Caco-2 (cell line): ENCODE results near the gene BCAR1. TPM values are rescaled to one million over a fixed set of nuclear protein-coding genes. Genes with fewer than 3 reads are reported as not detected.

ENCODE experiments used
- BruUV-seq: library from RNA; stranded (reverse); fragments of 400-500 nt; replicated peaks from 2 replicates; lab custom pipeline; 2021; lab: Mats Ljungman, UMichigan
- CTCF ChIA-PET: fragments of 300-600 bp; sonication (Branson Sonifier 250); formaldehyde crosslinking; loops from one replicate; lab custom pipeline; 2022; ENCODE audit warnings: antibody characterized with exemption; lab: Charles Lee
- POLR2A ChIA-PET: fragments of 300-600 bp; sonication (Branson Sonifier 250); formaldehyde crosslinking; loops from one replicate; lab custom pipeline; 2022; ENCODE audit warnings: antibody characterized with exemption; lab: Charles Lee
- DNase-seq, 2 experiments: peaks; one replicate each; pipeline versions ENCODE4 v3.0.0 to v3.0.0-alpha.2; 2020 to 2022
- H3K27me3 ChIP-seq: replicated peaks from 2 replicates; pipeline ENCODE4 v1.6.0; 2011; ENCODE audit warnings: low read length; ENCODE audit not compliant: control insufficient read depth, insufficient read depth
- H3K36me3 ChIP-seq: 2 replicates; pipeline ENCODE4 v1.5.1; 2011; ENCODE audit warnings: low read length; ENCODE audit not compliant: control insufficient read depth, insufficient read depth
- H3K4me1 ChIP-seq: fragments of 250-450 bp; sonication (Bioruptor Pico); 2 replicates; pipeline ENCODE4 v1.5.1; 2020; ENCODE audit warnings: mild to moderate bottlenecking
- H3K4me3 ChIP-seq: 2 replicates; pipeline ENCODE4 v1.5.1; 2011; ENCODE audit warnings: low read depth, mild to moderate bottlenecking, control low read depth, low read length
- H3K9me3 ChIP-seq: fragments of 250-450 bp; sonication (Bioruptor Pico); 2 replicates; pipeline ENCODE4 v1.5.1; 2020; ENCODE audit warnings: mild to moderate bottlenecking, moderate library complexity
- H3K27ac Mint-ChIP-seq: one replicate; pipeline ENCODE4 v1.8.0; 2022; ENCODE audit warnings: mixed read lengths; ENCODE audit not compliant: unreplicated experiment
- H3K27me3 Mint-ChIP-seq: one replicate; pipeline ENCODE4 v1.8.0; 2022; ENCODE audit warnings: mixed read lengths; ENCODE audit not compliant: insufficient read depth, unreplicated experiment
- H3K36me3 Mint-ChIP-seq: one replicate; pipeline ENCODE4 v1.8.0; 2022; ENCODE audit warnings: mild to moderate bottlenecking, mixed read lengths; ENCODE audit not compliant: insufficient read depth, unreplicated experiment
- H3K4me1 Mint-ChIP-seq: one replicate; pipeline ENCODE4 v1.8.0; 2022; ENCODE audit warnings: low read depth, mixed read lengths; ENCODE audit not compliant: unreplicated experiment
- H3K4me3 Mint-ChIP-seq: one replicate; pipeline ENCODE4 v1.8.0; 2022; ENCODE audit warnings: mild to moderate bottlenecking, moderate library complexity, mixed read lengths; ENCODE audit not compliant: unreplicated experiment
- H3K9me3 Mint-ChIP-seq: one replicate; pipeline ENCODE4 v1.8.0; 2022; ENCODE audit warnings: mixed read lengths; ENCODE audit not compliant: unreplicated experiment
- CTCF ChIP-seq, 2 experiments: fragments of 200-600 bp in 1 of 2; IDR thresholded peaks; 1 replicate in 1 of 2; 2 replicates in 1 of 2; pipeline versions ENCODE4 v1.5.1 to v1.8.0; 2011 to 2022; ENCODE audit warnings: antibody characterized with exemption in 1 of 2, control low read depth in 1 of 2, inconsistent platforms in 1 of 2, low read depth in 1 of 2, low read length in 1 of 2, mild to moderate bottlenecking in 1 of 2, moderate library complexity in 1 of 2; ENCODE audit not compliant: insufficient read depth in 1 of 2, severe bottlenecking in 1 of 2, unreplicated experiment in 1 of 2
- intact Hi-C: fragments of 100-400 bp; cut with micrococcal nuclease; formaldehyde crosslinking; loops from one replicate; pipeline ENCODE4 v1.10.0; 2022; ENCODE audit not compliant: unreplicated experiment
- total RNA-seq: library from RNA; stranded (reverse); gene quantifications from 2 replicates; pipeline ENCODE4 v1.2.3, GENCODE V29; 2022

Gene BCAR1
- total RNA-seq, 1 experiment from 2014 or later, result 95.5 TPM

- Mint-ChIP-seq H3K4me3 (peak overlapping the region; percentile 96), H3K36me3 (peaks cover 61% of the 10 kb centered on the region), H3K4me1 (peaks cover 57% of the 10 kb centered on the region), H3K27ac (peak overlapping the region; percentile 89), H3K9me3 (no peaks in the 10 kb centered on the region), H3K27me3 (no peaks in the 10 kb centered on the region)
- BruUV-seq, result no TSS peak
- H3K36me3 ChIP-seq, result 0 out of 2 replicates have a peak, but pooled peaks cover 3% of the 10 kb centered on the region
- H3K4me3 ChIP-seq, result peak overlapping the region; percentile 96
- H3K4me1 ChIP-seq, result peaks cover 80% of the 10 kb centered on the region
- POLR2A ChIA-PET, result interaction anchor here (0.6 to 1.7 kb wide), 4 partner anchors 16 to 127 kb away, joined by 3 to 7 read pairs (median 4); no protein-coding TSS in a partner anchor
- intact Hi-C loops, result loop anchor here (5.0 kb wide), 1 partner anchor 137 kb away; no protein-coding TSS in a partner anchor
- no peaks in the 10 kb centered on the region for H3K27me3 ChIP-seq
- CTCF ChIA-PET, result interaction anchor here (0.6 to 2.0 kb wide), 8 partner anchors 9 to 160 kb away, joined by 3 to 10 read pairs (median 4); no protein-coding TSS in a partner anchor
- H3K9me3 ChIP-seq, result no peaks in the 10 kb centered on the region
- TF ChIP-seq CTCF (IDR thresholded peaks at IDR 0.05; ENCODE audit: insufficient read depth in 1 of 2, low read depth in 1 of 2, low read length in 1 of 2, severe bottlenecking in 1 of 2, unreplicated experiment in 1 of 2), result no peak
- DNase-seq, result no peak
Measured at GRCh38 chr16:75250089-75250808, 1.2 kb downstream of the BCAR1 start.

GRCh38 chr16:75249441-75249840 is 2.0 kb downstream of the BCAR1 start:
- BruUV-seq, result no TSS peak
- ChIA-PET POLR2A (no interaction called here), CTCF (interaction anchor here (1.3 to 2.0 kb wide), 3 partner anchors 15 to 136 kb away, joined by 4 to 10 read pairs (median 9); no protein-coding TSS in a partner anchor)
- H3K27ac Mint-ChIP-seq, result peak overlapping the region; percentile 89
- DNase-seq, result no peak
- H3K36me3 Mint-ChIP-seq, result peaks cover 69% of the 10 kb centered on the region
- no peaks in the 10 kb centered on the region for H3K9me3 Mint-ChIP-seq
- H3K27me3 Mint-ChIP-seq, result no peaks in the 10 kb centered on the region
- H3K9me3 ChIP-seq, result no peaks in the 10 kb centered on the region
- TF ChIP-seq CTCF (IDR thresholded peaks at IDR 0.05; ENCODE audit: insufficient read depth in 1 of 2, low read depth in 1 of 2, low read length in 1 of 2, severe bottlenecking in 1 of 2, unreplicated experiment in 1 of 2), result no peak
- peaks cover 83% of the 10 kb centered on the region for H3K4me1 ChIP-seq
- H3K4me1 Mint-ChIP-seq, result peaks cover 56% of the 10 kb centered on the region
- no peaks in the 10 kb centered on the region for H3K27me3 ChIP-seq
- H3K36me3 ChIP-seq, result peaks cover 5% of the 10 kb centered on the region; the same call in 1 of the 2 replicates
- intact Hi-C loops, result no loop called here
- H3K4me3 Mint-ChIP-seq, result peak overlapping the region; percentile 96
- no peak overlapping the region for H3K4me3 ChIP-seq

GRCh38 chr16:75248536-75249380 is 2.7 kb downstream of the BCAR1 start:
- CTCF ChIA-PET, result interaction anchor here (1.0 to 2.0 kb wide), 2 partner anchors 14 to 15 kb away, joined by 4 to 9 read pairs; no protein-coding TSS in a partner anchor
- peaks cover 82% of the 10 kb centered on the region for H3K4me1 ChIP-seq

More at GRCh38 chr16:75248536-75249380, 2.7 kb downstream of the BCAR1 start:
- peaks cover 76% of the 10 kb centered on the region for H3K36me3 Mint-ChIP-seq
- H3K36me3 ChIP-seq, result peaks cover 6% of the 10 kb centered on the region; the same call in 1 of the 2 replicates
- no peaks in the 10 kb centered on the region for H3K9me3 ChIP-seq
- H3K27ac Mint-ChIP-seq, result peak overlapping the region; percentile 95
- no peak for TF ChIP-seq CTCF (IDR thresholded peaks at IDR 0.05; ENCODE audit: insufficient read depth in 1 of 2, low read depth in 1 of 2, low read length in 1 of 2, severe bottlenecking in 1 of 2, unreplicated experiment in 1 of 2)
- POLR2A ChIA-PET, result no interaction called here
- H3K27me3 Mint-ChIP-seq, result no peaks in the 10 kb centered on the region
- intact Hi-C loops, result no loop called here
- H3K27me3 ChIP-seq, result no peaks in the 10 kb centered on the region
- BruUV-seq, result no TSS peak
- no peak for DNase-seq
- no peaks in the 10 kb centered on the region for H3K9me3 Mint-ChIP-seq
- H3K4me3 Mint-ChIP-seq, result no peak overlapping the region
- H3K4me3 ChIP-seq, result no peak overlapping the region
- peaks cover 59% of the 10 kb centered on the region for H3K4me1 Mint-ChIP-seq
